Endothelial cell of umbilical vein (primary cell): ENCODE results near the gene CYGB. TPM values are rescaled to one million over a fixed set of nuclear protein-coding genes. Genes with fewer than 3 reads are reported as not detected.

ENCODE experiments used
- BruUV-seq: library from RNA; stranded (reverse); fragments of 400-500 nt; replicated peaks from 2 replicates; lab custom pipeline; 2021; lab: Mats Ljungman, UMichigan
- CTCF ChIA-PET: fragments of 300-600, 350-600 bp; sonication (Branson Sonifier 250); formaldehyde crosslinking; loops from one replicate; lab custom pipeline; 2021; ENCODE audit warnings: antibody characterized with exemption, inconsistent platforms; lab: Charles Lee
- POLR2A ChIA-PET: fragments of 300-600, 350-600 bp; sonication (Branson Sonifier 250); formaldehyde crosslinking; loops from one replicate; lab custom pipeline; 2021; ENCODE audit warnings: antibody characterized with exemption, inconsistent platforms; lab: Charles Lee
- DNase-seq: peaks from one replicate; pipeline ENCODE4 v3.0.0-alpha.2; 2011; ENCODE audit warnings: low read depth, low spot score
- FAIRE-seq: peaks from 2 replicates; lab custom pipeline; 2011; peaks lifted over from hg19 to GRCh38; lab: Jason Lieb, UNC
- H2AFZ ChIP-seq: 2 replicates; pipeline ENCODE4 v1.6.0; 2012; ENCODE audit warnings: low read depth, low read length, control low read depth, inconsistent platforms
- H3K27ac ChIP-seq: 2 replicates; pipeline ENCODE4 v1.5.1; 2011; ENCODE audit warnings: low read depth, mild to moderate bottlenecking, control low read depth, low read length, moderate library complexity; ENCODE audit not compliant: insufficient read depth
- H3K27me3 ChIP-seq, 2 experiments: 2 replicates each; pipeline versions ENCODE4 v1.6.0 to v1.6.1; 2011; ENCODE audit warnings: low read length in 2 of 2, mixed read lengths in 1 of 2; ENCODE audit not compliant: control insufficient read depth in 2 of 2, insufficient read depth in 2 of 2
- H3K36me3 ChIP-seq, 2 experiments: 2 replicates in 1 of 2; 3 replicates in 1 of 2; pipeline ENCODE4 v1.5.1; 2011; ENCODE audit warnings: low read length in 2 of 2, mild to moderate bottlenecking in 1 of 2, moderate library complexity in 1 of 2; ENCODE audit not compliant: control insufficient read depth in 2 of 2, insufficient read depth in 2 of 2; ENCODE audit errors: extremely low read depth in 1 of 2
- H3K4me1 ChIP-seq: 3 replicates; pipeline ENCODE4 v1.5.1; 2011; ENCODE audit warnings: mild to moderate bottlenecking, low read length; ENCODE audit not compliant: control insufficient read depth, insufficient read depth; ENCODE audit errors: extremely low read depth
- H3K4me2 ChIP-seq: 2 replicates; pipeline ENCODE4 v1.6.1; 2011; ENCODE audit warnings: low read length, control low read depth, mixed read lengths; ENCODE audit not compliant: insufficient read depth
- H3K4me3 ChIP-seq, 3 experiments: fragments of 200-600 bp in 1 of 3; sonication (generic), shearing (Covaris generic) in 1 of 3; replicated peaks in 1 of 3; 2 replicates each; pipeline ENCODE4 v1.5.1; 2011 to 2016; ENCODE audit warnings: control low read depth in 3 of 3, low read length in 3 of 3, mild to moderate bottlenecking in 2 of 3, inconsistent platforms in 1 of 3, low read depth in 1 of 3, moderate library complexity in 1 of 3; ENCODE audit not compliant: insufficient read depth in 1 of 3
- H3K79me2 ChIP-seq: 2 replicates; pipeline ENCODE4 v1.6.0; 2012; ENCODE audit warnings: low read length, inconsistent platforms; ENCODE audit not compliant: control insufficient read depth, insufficient read depth
- H3K9ac ChIP-seq: replicated peaks from 2 replicates; pipeline ENCODE3; 2011; ENCODE audit warnings: low read length, control low read depth; ENCODE audit not compliant: insufficient read depth; ENCODE audit errors: extremely low read depth
- H3K9me1 ChIP-seq: replicated peaks from 3 replicates; pipeline ENCODE4 v1.6.0; 2011; ENCODE audit warnings: mild to moderate bottlenecking, low read length; ENCODE audit not compliant: control insufficient read depth, insufficient read depth; ENCODE audit errors: extremely low read depth
- H3K9me3 ChIP-seq: replicated peaks from 2 replicates; pipeline ENCODE4 v1.5.1; 2012; ENCODE audit warnings: low read length, inconsistent platforms; ENCODE audit not compliant: control insufficient read depth, insufficient read depth
- H4K20me1 ChIP-seq: replicated peaks from 2 replicates; pipeline ENCODE3; 2011; ENCODE audit warnings: mild to moderate bottlenecking, low read length; ENCODE audit not compliant: control insufficient read depth, insufficient read depth; ENCODE audit errors: extremely low read depth
- CTCF ChIP-seq, 2 donors: IDR thresholded peaks; 1 replicate in 1 of 2; 2 replicates in 1 of 2; pipeline ENCODE4 v1.5.1; 2011; ENCODE audit warnings: low read length in 2 of 2, mild to moderate bottlenecking in 2 of 2, moderate library complexity in 2 of 2, control low read depth in 1 of 2, inconsistent platforms in 1 of 2, low read depth in 1 of 2; ENCODE audit not compliant: insufficient read depth in 1 of 2; ENCODE audit errors: extremely low read depth in 1 of 2
- EZH2 ChIP-seq: IDR thresholded peaks from 2 replicates; pipeline ENCODE4 v1.6.1; 2012; ENCODE audit warnings: borderline replicate concordance, low read depth, mild to moderate bottlenecking, moderate library complexity, low read length, inconsistent platforms; ENCODE audit not compliant: severe bottlenecking
- FOS ChIP-seq: IDR thresholded peaks from 2 replicates; pipeline ENCODE4 v1.6.1; 2011; ENCODE audit warnings: mild to moderate bottlenecking, low read length, moderate library complexity, borderline replicate concordance; ENCODE audit not compliant: insufficient read depth
- GATA2 ChIP-seq: IDR thresholded peaks from 2 replicates; pipeline ENCODE4 v1.7.0; 2011; ENCODE audit warnings: low read depth, mild to moderate bottlenecking, moderate library complexity, mixed read lengths, low read length; ENCODE audit not compliant: insufficient read length, insufficient read depth
- JUN ChIP-seq: IDR thresholded peaks from 2 replicates; pipeline ENCODE4 v1.6.1; 2011; ENCODE audit warnings: borderline replicate concordance, low read depth; ENCODE audit not compliant: insufficient read length, insufficient read depth
- MAX ChIP-seq: IDR thresholded peaks from 2 replicates; pipeline ENCODE4 v1.6.1; 2011; ENCODE audit not compliant: insufficient read depth, insufficient read length
- MYC ChIP-seq: IDR thresholded peaks from one replicate; pipeline ENCODE4 v1.6.1; 2011; ENCODE audit warnings: mild to moderate bottlenecking, low read depth, low read length
- POLR2A ChIP-seq: IDR thresholded peaks from 2 replicates; pipeline ENCODE4 v1.6.1; 2012; ENCODE audit warnings: low read depth, mild to moderate bottlenecking, control low read depth, low read length
- POLR2AphosphoS5 ChIP-seq: IDR thresholded peaks from 2 replicates; pipeline ENCODE4 v1.6.1; 2012; ENCODE audit warnings: low read depth, mild to moderate bottlenecking, control low read depth, low read length, moderate library complexity; ENCODE audit not compliant: insufficient read depth
- dilution Hi-C: fragments of 300-500 bp; cut with MboI; formaldehyde crosslinking; loops from one replicate; pipeline ENCODE4 v1.15.0; 2019; ENCODE audit warnings: low sequenced_read_pairs; ENCODE audit not compliant: extremely low pct_ligation_motif_present
- intact Hi-C: fragments of 100-400 bp; cut with micrococcal nuclease; formaldehyde crosslinking; loops from one replicate; pipeline ENCODE4 v1.10.0; 2022
- polyA plus RNA-seq, 4 experiments: library from polyadenylated mRNA; depleted of rRNA in 3 of 4; stranded (reverse) in 3 of 4; unstranded in 1 of 4; fragments of >200 nt; gene quantifications; 2 replicates each; pipeline versions ENCODE4 v1.2.1 to v1.2.3, GENCODE V29; 2011 to 2012; ENCODE audit warnings: missing spikeins in 1 of 4
- total RNA-seq: library from RNA; stranded (reverse); gene quantifications from 2 replicates; pipeline ENCODE4 v1.2.3, GENCODE V29; 2021

The CYGB gene
- total and polyA plus RNA-seq, 2 donors (not counting 3 experiments of a cell fraction or from before 2014, with no cell fraction given) = 0.22 to 0.91 TPM

GRCh38 chr17:76570457-76570856 lies 32.9 kb upstream of the CYGB start:
- no TSS peak for BruUV-seq
- intact Hi-C loops = no loop called here
- CTCF ChIA-PET = interaction anchor here (1.8 to 3.3 kb wide), 2 partner anchors 16 to 54 kb away, joined by 5 to 16 read pairs; partner anchors contain the start of gene ST6GALNAC2
- DNase-seq (no peak), FAIRE-seq (no peak)
- Histone ChIP-seq H3K27me3 (no peaks in the 10 kb centered on the region), H3K36me3 (peaks cover 2 to 3% of the 10 kb centered on the region in 2 experiments), H3K4me2 (no peak overlapping the region), H4K20me1 (no peaks in the 10 kb centered on the region), H3K27ac (no peak overlapping the region), H3K9ac (no peak overlapping the region), H3K9me1 (no peaks in the 10 kb centered on the region), H3K4me1 (no peaks in the 10 kb centered on the region), H3K4me3 (no peak overlapping the region), H3K9me3 (no peaks in the 10 kb centered on the region), H2AFZ (no peak overlapping the region), H3K79me2 (no peaks in the 10 kb centered on the region)
- TF ChIP-seq POLR2AphosphoS5 (no peak), GATA2 (no peak), JUN (no peak), EZH2 (no peak), POLR2A (no peak), CTCF (IDR thresholded peaks at IDR 0.05; ENCODE audit: extremely low read depth in 1 of 2, insufficient read depth in 1 of 2, low read depth in 1 of 2, low read length in 2 of 2) (no peak), FOS (no peak), MYC (no peak), MAX (no peak)
- POLR2A ChIA-PET = no interaction called here
- dilution Hi-C loops = no loop called here
